Skeletal muscle satellite cell (primary cell): Measurements from ENCODE around the gene TARDBP.
"Not testable (repeated sequence)": the region's sequence is repeated elsewhere in the genome, so short reads cannot be mapped to it uniquely, and the experiment has no call there.

Experiments used
- H3K27me3 ChIP-seq: 2 replicates; pipeline ENCODE4 v1.7.0; 2013; ENCODE audit warnings: low read length; ENCODE audit not compliant: control insufficient read depth, insufficient read depth
- H3K36me3 ChIP-seq: 2 replicates; pipeline ENCODE4 v1.7.0; 2013; ENCODE audit warnings: mild to moderate bottlenecking, control low read depth, low read length; ENCODE audit not compliant: insufficient read depth
- H3K4me1 ChIP-seq: 2 replicates; pipeline ENCODE4 v1.7.0; 2013; ENCODE audit warnings: low read length; ENCODE audit not compliant: control insufficient read depth, insufficient read depth
- H3K4me2 ChIP-seq: 2 replicates; pipeline ENCODE4 v1.7.0; 2013; ENCODE audit warnings: mild to moderate bottlenecking, low read length
- H3K4me3 ChIP-seq: 2 replicates; pipeline ENCODE4 v1.7.0; 2013; ENCODE audit warnings: low read length
- H3K9ac ChIP-seq: 2 replicates; pipeline ENCODE4 v1.7.0; 2013; ENCODE audit warnings: mild to moderate bottlenecking, low read depth, low read length, moderate library complexity
- H3K9me3 ChIP-seq: replicated peaks from 2 replicates; pipeline ENCODE4 v1.7.0; 2013; ENCODE audit warnings: mild to moderate bottlenecking, control low read depth, low read length

Gene TARDBP

DNA sequence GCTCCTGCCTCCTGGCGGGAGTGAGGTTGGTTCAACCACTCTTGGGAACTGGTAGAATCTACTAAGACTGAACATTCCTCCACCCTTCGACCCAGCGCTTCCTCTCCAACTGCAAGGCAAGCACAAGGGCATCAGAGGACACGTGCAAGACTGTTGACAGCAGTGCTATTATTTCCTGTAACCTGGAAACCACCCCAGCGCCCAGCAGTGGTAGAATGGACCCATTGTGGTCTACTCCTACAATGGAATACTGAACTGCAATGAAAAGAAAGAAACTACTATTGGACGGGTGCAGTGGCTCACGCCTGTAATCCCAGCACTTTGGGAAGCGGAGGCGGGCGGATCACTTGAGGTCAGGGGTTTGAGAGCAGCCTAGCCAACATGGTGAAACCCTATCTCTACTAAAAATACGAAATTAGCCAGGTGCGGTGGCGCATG lies 33.0 kb upstream of the TARDBP start:
- H3K9me3 ChIP-seq = no peaks in the 10 kb centered on the region
- H3K27me3 ChIP-seq = peaks cover 22% of the 10 kb centered on the region
- no peak overlapping the region for H3K9ac ChIP-seq
- H3K4me1 ChIP-seq = peaks cover 21% of the 10 kb centered on the region
- H3K4me2 ChIP-seq = peak overlapping the region; percentile 77
- H3K36me3 ChIP-seq = no peaks in the 10 kb centered on the region
- H3K4me3 ChIP-seq = no peak overlapping the region

DNA sequence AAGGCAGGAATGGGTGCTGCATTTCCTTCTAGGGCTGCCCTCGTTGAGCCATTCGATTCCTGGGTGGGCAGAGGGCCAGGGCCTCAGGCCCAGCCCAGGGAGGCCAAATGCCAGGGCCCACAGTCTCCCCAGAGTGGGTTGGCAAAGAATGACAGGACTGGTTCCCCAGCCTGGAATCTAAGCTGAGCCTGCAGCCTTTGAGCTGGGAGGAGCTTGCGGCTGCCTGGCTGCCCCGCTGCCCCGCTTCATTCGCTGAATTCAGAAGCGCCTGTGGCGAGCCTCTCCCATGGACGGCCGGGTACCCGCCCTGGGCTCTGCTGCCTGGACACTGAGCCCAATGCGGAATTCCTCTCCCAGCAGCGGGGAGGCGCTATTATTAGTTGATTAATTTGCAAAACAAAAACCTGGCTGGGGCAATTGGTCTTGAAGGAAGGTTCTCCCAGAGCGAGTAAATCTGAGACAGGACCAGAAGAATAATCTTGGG lies 32.3 kb upstream of the TARDBP start:
- H3K4me1 ChIP-seq = peaks cover 21% of the 10 kb centered on the region
- H3K9ac ChIP-seq = peak overlapping the region; percentile 32

DNA sequence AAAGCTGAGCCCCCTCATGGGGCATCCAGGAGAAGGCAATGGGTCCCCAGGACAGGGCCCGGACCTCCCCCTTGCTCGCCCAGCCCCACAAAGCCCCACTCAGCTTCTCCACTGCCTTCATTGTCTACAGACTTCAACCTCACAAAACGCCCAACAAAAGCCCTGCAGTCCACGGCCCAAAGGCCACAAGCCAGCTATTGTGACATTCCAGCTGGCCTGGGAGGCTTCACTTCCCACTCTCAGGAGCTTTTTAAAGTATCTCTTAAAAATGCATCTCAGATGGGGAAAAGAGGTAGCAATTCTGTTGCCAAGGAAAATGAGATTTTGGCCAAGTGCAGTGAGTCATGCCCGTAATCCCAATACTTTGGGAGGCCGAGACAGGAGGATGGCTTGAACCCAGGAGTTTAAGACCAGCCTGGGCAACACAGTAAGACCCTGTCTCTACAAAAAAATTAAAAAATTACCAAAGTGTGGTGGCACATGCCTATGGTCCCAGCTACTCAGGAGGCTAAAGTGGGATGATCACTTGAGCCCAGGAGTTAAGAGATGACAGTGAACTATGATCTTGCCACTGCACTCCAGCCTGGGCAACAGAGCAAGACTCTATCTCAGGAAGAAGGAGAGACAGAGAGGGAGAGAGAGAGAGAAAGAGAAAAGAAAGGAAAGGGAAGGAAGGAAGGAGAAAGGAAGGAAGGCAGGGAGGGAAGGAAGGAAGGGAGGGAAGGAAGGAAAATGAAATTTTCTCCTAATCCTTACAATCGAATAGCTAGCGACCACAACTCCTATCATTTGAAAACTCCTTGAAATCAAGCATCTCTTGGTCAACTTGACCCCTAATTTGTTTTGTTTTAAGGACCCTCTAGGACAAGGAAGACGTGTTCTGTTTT lies 31.4 kb upstream of the TARDBP start:
- peaks cover 13% of the 10 kb centered on the region for H3K4me1 ChIP-seq
- no peaks in the 10 kb centered on the region for H3K9me3 ChIP-seq
- peak overlapping the region; percentile 77 for H3K4me2 ChIP-seq
- peaks cover 27% of the 10 kb centered on the region for H3K27me3 ChIP-seq
- H3K4me3 ChIP-seq = peak overlapping the region; percentile 49
- no peaks in the 10 kb centered on the region for H3K36me3 ChIP-seq
- no peak overlapping the region for H3K9ac ChIP-seq

More for the DNA sequence above, 32.3 kb upstream of the TARDBP start:
- H3K36me3 ChIP-seq = no peaks in the 10 kb centered on the region
- H3K4me2 ChIP-seq = peak overlapping the region; percentile 77
- peak overlapping the region; percentile 49 for H3K4me3 ChIP-seq
- no peaks in the 10 kb centered on the region for H3K9me3 ChIP-seq
- H3K27me3 ChIP-seq = peaks cover 21% of the 10 kb centered on the region

DNA sequence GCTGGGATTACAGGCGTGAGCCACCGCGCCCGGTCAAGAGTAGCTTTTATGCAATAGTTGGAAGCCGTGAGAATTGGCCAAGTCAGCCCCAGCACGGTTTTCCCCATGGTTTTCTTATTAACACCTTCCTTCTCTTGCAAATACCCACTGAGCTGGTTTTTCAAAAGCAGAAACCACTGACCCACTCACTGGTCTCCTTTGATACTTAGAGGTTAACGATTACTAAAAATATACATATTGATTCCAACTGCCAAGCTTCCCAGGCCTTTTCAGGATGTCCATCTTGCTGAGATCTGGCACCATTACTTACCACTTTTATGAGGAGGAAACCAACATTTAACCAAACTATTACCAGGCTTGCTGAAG lies 25.9 kb upstream of the TARDBP start:
- Histone ChIP-seq H3K9ac (no peak overlapping the region), H3K9me3 (no peaks in the 10 kb centered on the region), H3K36me3 (no peaks in the 10 kb centered on the region), H3K4me1 (no peaks in the 10 kb centered on the region), H3K4me2 (no peak overlapping the region), H3K4me3 (no peak overlapping the region), H3K27me3 (peaks cover 27% of the 10 kb centered on the region)

DNA sequence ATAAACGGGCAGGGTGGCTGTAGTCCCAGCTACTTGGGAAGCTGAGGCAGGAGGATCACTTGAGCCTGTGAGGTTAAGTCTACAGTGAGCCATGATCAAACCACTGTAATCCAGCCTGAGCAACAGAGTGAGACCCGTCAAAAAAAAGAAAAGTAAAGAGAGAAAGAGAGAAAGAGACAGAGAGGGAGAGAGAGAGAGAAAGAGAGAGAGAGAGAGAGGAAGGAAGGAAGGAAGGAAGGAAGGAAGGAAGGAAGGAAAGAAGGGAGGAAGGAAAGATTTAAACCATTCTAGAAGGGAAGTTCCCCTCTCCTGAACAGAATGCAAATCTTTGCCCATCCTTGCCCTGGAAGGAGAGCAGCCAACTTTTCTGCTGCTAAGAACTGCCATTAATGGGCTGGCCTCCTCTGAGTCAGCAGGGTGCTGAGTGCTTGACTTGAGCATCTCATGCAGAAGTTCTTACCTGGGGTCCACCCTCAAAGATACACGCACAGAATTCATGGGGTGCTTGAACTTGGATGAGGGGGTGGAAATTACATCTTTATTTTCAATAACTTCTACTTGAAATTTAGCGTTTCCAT lies 24.5 kb upstream of the TARDBP start:
- no peak overlapping the region for H3K4me3 ChIP-seq
- no peak overlapping the region for H3K4me2 ChIP-seq
- no peak overlapping the region for H3K9ac ChIP-seq
- H3K4me1 ChIP-seq = no peaks in the 10 kb centered on the region
- H3K27me3 ChIP-seq = peaks cover 27% of the 10 kb centered on the region
- no peaks in the 10 kb centered on the region for H3K36me3 ChIP-seq
- no peaks in the 10 kb centered on the region for H3K9me3 ChIP-seq

DNA sequence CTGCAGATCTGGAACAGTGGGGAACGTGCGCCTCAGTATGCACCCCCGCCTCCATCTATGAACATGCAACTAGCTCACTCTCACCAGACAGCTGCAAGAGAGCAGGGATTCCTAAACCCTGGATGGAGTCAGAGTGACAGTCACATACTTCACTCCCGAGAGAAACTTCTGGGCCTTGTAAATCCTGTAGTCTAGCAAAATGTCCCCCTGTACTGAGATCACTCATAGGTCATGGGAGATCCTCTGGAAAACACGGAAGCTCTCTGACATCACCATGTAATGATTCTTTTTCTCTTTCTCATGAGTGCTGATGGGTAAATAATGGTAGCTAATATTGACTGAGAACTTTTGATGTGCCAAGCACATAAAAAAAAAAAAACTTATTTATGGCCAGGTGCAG lies 23.4 kb upstream of the TARDBP start:
- Histone ChIP-seq H3K4me2 (no peak overlapping the region), H3K9ac (no peak overlapping the region), H3K4me1 (no peaks in the 10 kb centered on the region), H3K4me3 (no peak overlapping the region), H3K9me3 (no peaks in the 10 kb centered on the region), H3K27me3 (peaks cover 24% of the 10 kb centered on the region), H3K36me3 (no peaks in the 10 kb centered on the region)

DNA sequence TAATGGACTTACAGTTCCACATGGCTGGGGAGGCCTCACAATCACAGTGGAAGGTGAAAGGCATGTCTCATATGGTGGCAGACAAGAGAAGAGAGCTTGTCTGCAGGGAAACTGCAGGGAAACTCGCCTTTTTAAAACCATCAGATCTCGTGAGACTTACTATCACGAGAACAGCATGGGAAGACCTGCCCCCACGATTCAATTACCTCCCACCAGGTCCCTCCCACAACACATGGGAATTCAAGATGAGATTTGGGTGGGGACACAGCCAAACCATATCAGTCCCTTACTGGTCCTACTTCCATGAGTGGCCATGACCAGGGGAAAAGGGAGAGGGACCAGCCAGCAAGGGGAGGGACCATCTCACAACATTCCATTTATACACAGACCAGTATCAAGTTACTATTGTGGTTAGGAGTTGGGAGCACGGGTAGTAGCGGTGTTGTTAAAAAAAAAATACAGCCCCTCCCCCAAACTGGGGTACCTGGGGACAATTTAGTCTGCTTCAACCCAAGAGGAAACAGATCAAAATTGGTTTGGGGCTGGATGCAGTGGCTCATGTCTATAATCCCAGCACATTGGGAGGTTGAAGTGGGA lies 22.4 kb upstream of the TARDBP start:
- H3K4me2 ChIP-seq, H3K36me3 ChIP-seq, H3K4me3 ChIP-seq, H3K9me3 ChIP-seq, H3K9ac ChIP-seq, H3K4me1 ChIP-seq: not testable (repeated sequence)
- peaks cover 24% of the 10 kb centered on the region for H3K27me3 ChIP-seq

DNA sequence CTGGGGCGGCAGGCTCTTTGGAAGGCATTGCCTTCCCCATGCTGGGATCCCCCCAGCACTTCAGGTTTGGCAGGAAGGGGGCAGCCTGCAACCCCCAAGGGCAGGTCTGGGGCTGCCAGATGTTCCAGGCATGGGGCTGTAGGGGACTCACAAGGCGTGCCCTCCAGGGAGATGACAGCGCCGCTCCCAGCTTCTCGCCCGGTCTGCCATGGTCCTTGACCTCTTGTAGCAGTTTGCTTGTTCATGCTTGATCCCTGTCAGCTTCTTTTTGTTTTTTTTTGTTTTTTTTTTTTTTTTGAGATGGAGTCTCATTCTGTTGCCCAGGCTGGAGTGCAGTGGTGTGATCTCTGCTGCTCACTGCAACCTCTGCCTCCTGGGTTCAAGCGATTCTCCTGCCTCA lies 21.6 kb upstream of the TARDBP start:
- H3K4me3 ChIP-seq = no peak overlapping the region
- H3K27me3 ChIP-seq = peaks cover 19% of the 10 kb centered on the region
- H3K4me1 ChIP-seq = no peaks in the 10 kb centered on the region
- no peak overlapping the region for H3K4me2 ChIP-seq
- no peaks in the 10 kb centered on the region for H3K9me3 ChIP-seq
- no peaks in the 10 kb centered on the region for H3K36me3 ChIP-seq
- no peak overlapping the region for H3K9ac ChIP-seq

DNA sequence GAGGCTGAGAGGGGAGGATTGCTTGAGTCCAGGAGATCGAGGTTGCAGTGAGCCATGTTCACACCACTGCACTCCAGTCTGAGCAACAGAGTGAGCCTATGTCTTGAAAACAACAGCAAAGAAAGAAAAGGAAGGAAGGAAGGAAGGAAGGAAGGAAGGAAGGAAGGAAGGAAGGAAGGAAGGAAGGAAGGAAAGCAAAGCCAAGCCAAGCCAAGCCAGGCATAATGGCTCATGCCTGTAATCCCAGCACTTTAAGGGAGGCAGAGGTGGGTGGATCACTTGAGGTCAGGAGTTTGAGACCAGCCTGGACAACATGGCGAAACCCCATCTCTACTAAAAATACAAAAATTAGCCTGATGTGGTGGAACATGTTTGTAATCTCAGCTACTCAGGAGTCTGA lies 20.4 kb upstream of the TARDBP start:
- not testable (repeated sequence) for H3K36me3 ChIP-seq, H3K4me1 ChIP-seq, H3K4me2 ChIP-seq, H3K4me3 ChIP-seq, H3K9me3 ChIP-seq, H3K9ac ChIP-seq
- H3K27me3 ChIP-seq = peaks cover 17% of the 10 kb centered on the region

DNA sequence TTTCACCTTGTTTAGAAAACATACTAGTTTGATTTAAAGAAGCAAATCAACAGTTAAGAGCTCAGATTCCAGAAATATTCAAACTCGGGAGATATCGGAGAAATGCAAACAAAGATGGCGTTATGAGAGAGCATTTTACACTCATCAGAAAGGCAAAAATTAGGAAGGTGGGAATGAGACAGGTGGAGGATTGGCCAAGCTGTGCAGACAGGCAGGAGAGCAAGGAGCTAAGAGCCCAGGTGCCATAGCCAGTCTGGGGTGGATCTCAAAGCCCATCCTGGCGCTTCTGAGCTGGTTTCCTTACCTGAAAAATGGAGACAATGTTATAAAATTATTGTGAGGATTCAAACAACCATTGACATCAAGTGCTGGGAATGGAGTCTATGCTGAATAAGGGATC lies 19.6 kb upstream of the TARDBP start:
- Histone ChIP-seq H3K4me1 (no peaks in the 10 kb centered on the region), H3K9ac (no peak overlapping the region)

DNA sequence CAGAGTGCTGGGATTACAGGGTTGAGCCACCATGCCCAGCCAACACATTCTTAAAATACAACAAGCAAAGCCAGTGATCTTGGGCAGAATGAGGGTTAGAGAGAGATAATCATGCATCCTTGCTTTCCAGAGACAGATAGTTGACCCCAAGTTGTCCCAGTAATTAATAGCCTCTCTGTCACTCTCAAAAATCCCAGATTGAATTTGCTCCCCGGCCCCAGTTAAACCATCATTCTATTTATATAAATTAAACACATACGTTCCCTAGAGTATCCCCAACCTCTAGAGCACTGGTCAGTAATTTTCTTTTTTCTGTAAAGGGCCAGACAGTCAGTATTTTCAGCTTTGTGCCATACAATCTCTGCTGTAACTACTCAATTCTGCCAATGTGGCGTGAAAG lies 16.4 kb upstream of the TARDBP start:
- H3K4me1 ChIP-seq = no peaks in the 10 kb centered on the region
- H3K4me3 ChIP-seq = no peak overlapping the region
- peaks cover 17% of the 10 kb centered on the region for H3K27me3 ChIP-seq
- H3K4me2 ChIP-seq = no peak overlapping the region
- no peaks in the 10 kb centered on the region for H3K36me3 ChIP-seq
- H3K9ac ChIP-seq = no peak overlapping the region
- no peaks in the 10 kb centered on the region for H3K9me3 ChIP-seq

More for the DNA sequence above, 19.6 kb upstream of the TARDBP start:
- H3K36me3 ChIP-seq = no peaks in the 10 kb centered on the region
- peaks cover 16% of the 10 kb centered on the region for H3K27me3 ChIP-seq
- no peaks in the 10 kb centered on the region for H3K9me3 ChIP-seq
- no peak overlapping the region for H3K4me3 ChIP-seq
- H3K4me2 ChIP-seq = no peak overlapping the region
